ENCODE data around the gene WIPF1. TPM values are rescaled to one million over a fixed set of nuclear protein-coding genes. Genes with fewer than 3 reads are reported as not detected.

Gene WIPF1
- total and polyA plus RNA-seq, 2 of the 13 experiments (the other 11 are each of a cell fraction or from before 2014, with no cell fraction given) = 0.01 TPM; not detected in 1

GRCh38 chr2:174595116-174595809, 2.3 kb downstream of the WIPF1 start (continued):
- TF ChIP-seq ZFP91 (CRISPR knock-in tag; IDR thresholded peaks at IDR 0.05; ENCODE audit: borderline replicate concordance) (no peak), ZBTB7B (CRISPR knock-in tag; IDR thresholded peaks at IDR 0.05) (no peak), SAP130 (CRISPR knock-in tag; IDR thresholded peaks at IDR 0.05; ENCODE audit: low read depth) (no peak)

GRCh38 chr2:174594456-174594855, 3.1 kb downstream of the WIPF1 start:
- ATAC-seq (no peak), DNase-seq (ENCODE audit: low spot score) (no peak), FAIRE-seq (no peak)
- no peaks in the 10 kb centered on the region for H3K36me3 ChIP-seq (replicated peaks in 1 of 2; ENCODE audit: control insufficient read depth in 1 of 2, insufficient read depth in 2 of 2, low read length in 2 of 2)
- intact Hi-C loops (cut with micrococcal nuclease; ENCODE audit: unreplicated experiment) = no loop called here
- no peak overlapping the region for H3K9ac ChIP-seq (ENCODE audit: insufficient read depth, low read depth, low read length)
- in situ Hi-C loops (cut with HindIII; ENCODE audit: extremely low pct_ligation_motif_present, low pct_unique_long_range_greater_than_20kb) = no loop called here
- H4K20me1 ChIP-seq (ENCODE audit: insufficient read depth, low read length) = no peaks in the 10 kb centered on the region
- no TSS peak for BruUV-seq (replicated peaks)
- ChIA-PET POLR2A (no interaction called here), CTCF (ENCODE audit: low intra/inter-chr PET ratio, low total read pairs) (no interaction called here)
- no peak overlapping the region for H3K4me2 ChIP-seq (ENCODE audit: low read depth, low read length)
- H3K4me1 ChIP-seq (ENCODE audit: insufficient read depth, low read length) = no peaks in the 10 kb centered on the region
- no peak overlapping the region for H3K4me3 ChIP-seq (replicated peaks in 1 of 3; ENCODE audit: insufficient read depth in 1 of 3, low read depth in 2 of 3, low read length in 3 of 3)
- 20% methylated on average over 2 of the region's 2 CpGs for WGBS (ENCODE audit: low lambda C conversion rate)
- no peaks in the 10 kb centered on the region for H3K79me2 ChIP-seq (ENCODE audit: insufficient read depth, low read length)
- H3K27ac ChIP-seq (ENCODE audit: extremely low read length, insufficient read depth, low read length) = no peak overlapping the region
- H3K9me3 ChIP-seq (ENCODE audit: low read length) = no peaks in the 10 kb centered on the region
- peaks cover 0 to 7% of the 10 kb centered on the region in 2 experiments; a peak in 1 of 5 replicates for H3K27me3 ChIP-seq (ENCODE audit: control insufficient read depth in 1 of 2, insufficient read depth in 2 of 2, low read length in 2 of 2)
- no peak overlapping the region for H2AFZ ChIP-seq (ENCODE audit: low read length)
- no peak for TF ChIP-seq DRAP1 (CRISPR knock-in tag; IDR thresholded peaks at IDR 0.05)
- no peak for TF ChIP-seq FOXP4 (CRISPR knock-in tag; IDR thresholded peaks at IDR 0.05)
- no peak for TF ChIP-seq CENPT (CRISPR knock-in tag; IDR thresholded peaks at IDR 0.05; ENCODE audit: low read depth)
- TF ChIP-seq ZNF234 (CRISPR knock-in tag; conservative IDR thresholded peaks at IDR 0.05) = no peak
- no peak for TF ChIP-seq ZNF552 (CRISPR knock-in tag; IDR thresholded peaks at IDR 0.05; ENCODE audit: borderline replicate concordance)
- no peak for TF ChIP-seq TCF7 (IDR thresholded peaks at IDR 0.05; ENCODE audit: low read depth)
- no peak for TF ChIP-seq GLMP (CRISPR knock-in tag; IDR thresholded peaks at IDR 0.05; ENCODE audit: borderline replicate concordance)
- no peak for TF ChIP-seq MAZ (IDR thresholded peaks at IDR 0.05; ENCODE audit: borderline replicate concordance, low read depth, low read length)
- no peak for TF ChIP-seq MAZ (CRISPR knock-in tag; IDR thresholded peaks at IDR 0.05; ENCODE audit: low read depth)
- no peak for TF ChIP-seq TRIM24 (CRISPR knock-in tag; IDR thresholded peaks at IDR 0.05)
- no peak for TF ChIP-seq HMGA1 (CRISPR knock-in tag; conservative IDR thresholded peaks at IDR 0.05)
